GM12892 (cell line): ENCODE results near the gene PCP4L1.

Source experiments
- POLR2A ChIP-seq: IDR thresholded peaks from 2 replicates; pipeline ENCODE4 v1.6.1; 2011; ENCODE audit warnings: low read depth, low read length, control low read depth
- POLR2AphosphoS5 ChIP-seq: IDR thresholded peaks from 2 replicates; pipeline ENCODE4 v1.6.1; 2011; ENCODE audit warnings: low read depth, low read length, control low read depth
- TAF1 ChIP-seq: IDR thresholded peaks from 2 replicates; pipeline ENCODE4 v1.6.1; 2011; ENCODE audit warnings: low read depth, mild to moderate bottlenecking, control low read depth, low read length, borderline replicate concordance

DNA sequence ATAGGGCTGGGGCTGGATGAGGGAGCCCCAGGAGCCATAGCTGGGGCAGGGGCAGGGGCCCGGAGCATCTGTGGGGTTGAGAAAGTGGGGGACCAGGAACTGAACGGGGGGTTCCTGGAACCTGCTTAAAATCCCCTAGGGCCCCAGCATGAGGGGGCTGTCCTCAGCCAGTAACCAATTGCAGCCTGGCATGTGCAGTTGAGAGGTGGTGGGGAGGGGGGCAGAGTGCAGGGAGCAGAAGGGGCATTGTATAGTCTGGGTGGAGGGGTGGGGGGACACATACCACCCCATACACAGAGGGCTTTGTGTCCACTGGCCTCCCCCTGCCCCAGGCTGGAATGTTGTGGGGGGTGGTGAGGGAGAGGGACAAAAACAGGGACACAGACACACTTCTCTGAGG, 51.3 kb downstream of the PCP4L1 start, which contains the start of gene MPZ:
- TF ChIP-seq POLR2A (no peak), POLR2AphosphoS5 (no peak), TAF1 (no peak)
